ENCODE measurements around the gene GRAP2.

DNA sequence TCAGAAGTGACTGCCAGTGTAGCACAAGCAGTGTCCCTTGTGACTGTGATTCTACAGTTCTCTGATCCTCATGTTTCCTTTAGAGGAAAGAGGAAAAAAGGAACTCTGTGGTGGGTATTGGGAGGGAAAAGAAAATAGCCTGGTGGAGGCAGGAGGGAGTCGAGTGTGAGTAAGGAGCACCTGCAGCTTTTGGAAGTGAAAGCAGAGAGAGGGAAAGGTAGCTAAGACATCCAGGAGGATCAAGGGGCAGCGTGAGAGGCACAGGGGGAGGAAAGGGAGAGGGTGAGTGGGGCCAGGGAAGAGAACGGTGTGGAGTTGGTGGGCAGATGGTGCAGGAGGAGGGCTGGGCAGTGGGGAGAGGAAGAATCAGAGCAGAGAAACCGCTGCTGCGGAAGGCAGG, 71.8 kb downstream of the GRAP2 start:
- TF ChIP-seq MAZ (IDR thresholded peaks at IDR 0.05; ENCODE audit: borderline replicate concordance, low read depth, low read length) (no peak), POLR2A (IDR thresholded peaks at IDR 0.05; ENCODE audit: low read depth, low read length) (no peak), CEBPB (IDR thresholded peaks at IDR 0.05; ENCODE audit: low read depth, low read length) (no peak), BHLHE40 (IDR thresholded peaks at IDR 0.05; ENCODE audit: low read depth, low read length) (no peak), RAD21 (IDR thresholded peaks at IDR 0.05; ENCODE audit: low read length) (no peak), RCOR1 (IDR thresholded peaks at IDR 0.05; ENCODE audit: insufficient replicate concordance, low read length) (no peak), RFX5 (IDR thresholded peaks at IDR 0.05; ENCODE audit: low read depth, low read length) (no peak), SMC3 (IDR thresholded peaks at IDR 0.05; ENCODE audit: low read depth, low read length) (no peak), MAFK (IDR thresholded peaks at IDR 0.05; ENCODE audit: low read depth, low read length) (no peak)
- TF ChIP-seq, protein P1, sequence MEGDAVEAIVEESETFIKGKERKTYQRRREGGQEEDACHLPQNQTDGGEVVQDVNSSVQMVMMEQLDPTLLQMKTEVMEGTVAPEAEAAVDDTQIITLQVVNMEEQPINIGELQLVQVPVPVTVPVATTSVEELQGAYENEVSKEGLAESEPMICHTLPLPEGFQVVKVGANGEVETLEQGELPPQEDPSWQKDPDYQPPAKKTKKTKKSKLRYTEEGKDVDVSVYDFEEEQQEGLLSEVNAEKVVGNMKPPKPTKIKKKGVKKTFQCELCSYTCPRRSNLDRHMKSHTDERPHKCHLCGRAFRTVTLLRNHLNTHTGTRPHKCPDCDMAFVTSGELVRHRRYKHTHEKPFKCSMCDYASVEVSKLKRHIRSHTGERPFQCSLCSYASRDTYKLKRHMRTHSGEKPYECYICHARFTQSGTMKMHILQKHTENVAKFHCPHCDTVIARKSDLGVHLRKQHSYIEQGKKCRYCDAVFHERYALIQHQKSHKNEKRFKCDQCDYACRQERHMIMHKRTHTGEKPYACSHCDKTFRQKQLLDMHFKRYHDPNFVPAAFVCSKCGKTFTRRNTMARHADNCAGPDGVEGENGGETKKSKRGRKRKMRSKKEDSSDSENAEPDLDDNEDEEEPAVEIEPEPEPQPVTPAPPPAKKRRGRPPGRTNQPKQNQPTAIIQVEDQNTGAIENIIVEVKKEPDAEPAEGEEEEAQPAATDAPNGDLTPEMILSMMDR (conservative IDR thresholded peaks at IDR 0.05; ENCODE audit: low read depth, low read length) = no peak
- TF ChIP-seq, protein P2, sequence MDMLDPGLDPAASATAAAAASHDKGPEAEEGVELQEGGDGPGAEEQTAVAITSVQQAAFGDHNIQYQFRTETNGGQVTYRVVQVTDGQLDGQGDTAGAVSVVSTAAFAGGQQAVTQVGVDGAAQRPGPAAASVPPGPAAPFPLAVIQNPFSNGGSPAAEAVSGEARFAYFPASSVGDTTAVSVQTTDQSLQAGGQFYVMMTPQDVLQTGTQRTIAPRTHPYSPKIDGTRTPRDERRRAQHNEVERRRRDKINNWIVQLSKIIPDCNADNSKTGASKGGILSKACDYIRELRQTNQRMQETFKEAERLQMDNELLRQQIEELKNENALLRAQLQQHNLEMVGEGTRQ (IDR thresholded peaks at IDR 0.05; ENCODE audit: low read depth, low read length) = no peak
- TF ChIP-seq, protein P3, sequence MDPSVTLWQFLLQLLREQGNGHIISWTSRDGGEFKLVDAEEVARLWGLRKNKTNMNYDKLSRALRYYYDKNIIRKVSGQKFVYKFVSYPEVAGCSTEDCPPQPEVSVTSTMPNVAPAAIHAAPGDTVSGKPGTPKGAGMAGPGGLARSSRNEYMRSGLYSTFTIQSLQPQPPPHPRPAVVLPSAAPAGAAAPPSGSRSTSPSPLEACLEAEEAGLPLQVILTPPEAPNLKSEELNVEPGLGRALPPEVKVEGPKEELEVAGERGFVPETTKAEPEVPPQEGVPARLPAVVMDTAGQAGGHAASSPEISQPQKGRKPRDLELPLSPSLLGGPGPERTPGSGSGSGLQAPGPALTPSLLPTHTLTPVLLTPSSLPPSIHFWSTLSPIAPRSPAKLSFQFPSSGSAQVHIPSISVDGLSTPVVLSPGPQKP (IDR thresholded peaks at IDR 0.05; ENCODE audit: borderline replicate concordance, low read depth, low read length) = no peak
